GM19193 (cell line): Measurements from ENCODE around the gene GSTM3.

Source experiments
- POLR2A ChIP-seq: IDR thresholded peaks from 4 replicates; pipeline ENCODE4 v1.6.1; 2011; ENCODE audit not compliant: insufficient read depth, insufficient read length; ENCODE audit errors: extremely low read depth

The GSTM3 gene

GRCh38 chr1:109705411-109705810 is 35.4 kb downstream of the GSTM3 start:
- no peak for TF ChIP-seq POLR2A

- no peak for TF ChIP-seq POLR2A
Observed at GRCh38 chr1:109704173-109704572, 36.7 kb downstream of the GSTM3 start.

- no peak for TF ChIP-seq POLR2A
Observed at GRCh38 chr1:109697066-109697465, 43.8 kb downstream of the GSTM3 start.

- TF ChIP-seq POLR2A = no peak
Observed at GRCh38 chr1:109691759-109692158, 49.1 kb downstream of the GSTM3 start.

- TF ChIP-seq POLR2A = no peak
Observed at GRCh38 chr1:109689844-109690405, 50.9 kb downstream of the GSTM3 start.

GRCh38 chr1:109687641-109688499 is 53.0 kb downstream of the GSTM3 start, which contains the start of gene GSTM1:
GSTM1 (plus strand) TSS chr1:109687817; CDS start chr1:109687874, 57 bp downstream.
- peak; percentile 65 for TF ChIP-seq POLR2A
